HFFc6 (cell line): ENCODE data around the gene LDB3. TPM values are rescaled to one million over a fixed set of nuclear protein-coding genes. Genes with fewer than 3 reads are reported as not detected.

Source experiments
- DNase-seq: peaks from one replicate; pipeline ENCODE4 v3.0.0-alpha.2; 2018
- H3K27ac Mint-ChIP-seq: 2 replicates; pipeline ENCODE4 v1.8.0; 2020; ENCODE audit warnings: mild to moderate bottlenecking, mixed read lengths
- H3K27me3 Mint-ChIP-seq: 2 replicates; pipeline ENCODE4 v1.8.0; 2021; ENCODE audit warnings: mild to moderate bottlenecking, moderate library complexity, mixed read lengths; ENCODE audit not compliant: insufficient read depth
- H3K36me3 Mint-ChIP-seq: 2 replicates; pipeline ENCODE4 v1.8.0; 2021; ENCODE audit warnings: low read depth, mixed read lengths
- H3K4me1 Mint-ChIP-seq: 2 replicates; pipeline ENCODE4 v1.8.0; 2020; ENCODE audit warnings: low read depth, mixed read lengths
- H3K4me3 Mint-ChIP-seq: 2 replicates; pipeline ENCODE4 v1.8.0; 2020; ENCODE audit warnings: mild to moderate bottlenecking, moderate library complexity, mixed read lengths
- H3K9me3 Mint-ChIP-seq: 2 replicates; pipeline ENCODE4 v1.8.0; 2020; ENCODE audit warnings: mild to moderate bottlenecking, mixed read lengths
- CTCF ChIP-seq: fragments of 200-600 bp; sonication (generic); IDR thresholded peaks from 2 replicates; pipeline ENCODE4 v1.5.0; 2021; ENCODE audit warnings: antibody characterized with exemption, mild to moderate bottlenecking
- total RNA-seq, 6 experiments: library from RNA; stranded (reverse); fragmentation: NEBNext Ultra II Directional; extraction: Animal tissue kit (Norgen Biotek cat#: 25700); gene quantifications; 2 replicates in 1 of 6; 3 replicates in 5 of 6; pipeline ENCODE4 v1.2.3, GENCODE V29; 2021

The LDB3 gene
- total RNA-seq, 6 experiments from 2014 or later, result 0.55 to 1.3 (median 0.66) TPM

- H3K4me3 Mint-ChIP-seq, result no peak overlapping the region
- H3K9me3 Mint-ChIP-seq, result no peaks in the 10 kb centered on the region
- no peak for DNase-seq
Observed at GRCh38 chr10:86699541-86699940, 31.2 kb downstream of the LDB3 start.

GRCh38 chr10:86699991-86700840, 31.9 kb downstream of the LDB3 start:
- Mint-ChIP-seq H3K4me1 (peaks cover 5% of the 10 kb centered on the region; the same call in 1 of the 2 replicates), H3K9me3 (no peaks in the 10 kb centered on the region), H3K27ac (no peak overlapping the region), H3K36me3 (no peaks in the 10 kb centered on the region), H3K27me3 (peaks cover 2% of the 10 kb centered on the region), H3K4me3 (no peak overlapping the region)
- DNase-seq, result no peak
- no peak for TF ChIP-seq CTCF

More at GRCh38 chr10:86699541-86699940, 31.2 kb downstream of the LDB3 start:
- Mint-ChIP-seq H3K36me3 (no peaks in the 10 kb centered on the region), H3K27ac (no peak overlapping the region), H3K4me1 (peaks cover 5% of the 10 kb centered on the region; the same call in 1 of the 2 replicates), H3K27me3 (peaks cover 2% of the 10 kb centered on the region)
- no peak for TF ChIP-seq CTCF

- no peaks in the 10 kb centered on the region for H3K9me3 Mint-ChIP-seq
- no peak for TF ChIP-seq CTCF
- peaks cover 5% of the 10 kb centered on the region; the same call in 1 of the 2 replicates for H3K4me1 Mint-ChIP-seq
- peaks cover 2% of the 10 kb centered on the region for H3K27me3 Mint-ChIP-seq
- H3K27ac Mint-ChIP-seq, result no peak overlapping the region
- no peak overlapping the region for H3K4me3 Mint-ChIP-seq
- H3K36me3 Mint-ChIP-seq, result no peaks in the 10 kb centered on the region
- DNase-seq, result no peak
Observed at GRCh38 chr10:86700851-86701617, 32.7 kb downstream of the LDB3 start.

DNA sequence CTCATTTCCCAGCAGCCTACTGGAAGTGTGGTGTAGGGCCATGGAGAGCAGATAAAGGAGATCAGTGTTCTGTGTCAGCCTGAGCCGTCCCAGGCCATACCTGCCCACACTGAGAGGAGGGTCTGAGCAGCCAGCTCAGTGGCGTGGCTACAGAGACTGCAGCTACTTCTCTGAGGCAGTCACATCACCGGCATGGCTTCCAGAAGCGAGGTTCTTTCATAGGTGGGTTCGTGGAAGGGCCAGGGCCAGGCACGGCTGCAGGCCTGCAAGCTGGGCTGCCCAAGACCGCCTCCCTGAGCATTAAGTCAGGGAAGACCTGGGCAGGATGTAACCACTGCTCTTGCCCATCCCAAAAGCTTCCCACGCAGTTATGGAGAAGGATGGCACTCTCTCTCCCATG, 34.9 kb downstream of the LDB3 start:
- no peak for TF ChIP-seq CTCF
- no peaks in the 10 kb centered on the region for H3K36me3 Mint-ChIP-seq
- no peaks in the 10 kb centered on the region for H3K9me3 Mint-ChIP-seq
- DNase-seq, result no peak
- H3K27ac Mint-ChIP-seq, result no peak overlapping the region
- H3K4me1 Mint-ChIP-seq, result peaks cover 5% of the 10 kb centered on the region; the same call in 1 of the 2 replicates
- no peak overlapping the region for H3K4me3 Mint-ChIP-seq
- H3K27me3 Mint-ChIP-seq, result peaks cover 2% of the 10 kb centered on the region

DNA sequence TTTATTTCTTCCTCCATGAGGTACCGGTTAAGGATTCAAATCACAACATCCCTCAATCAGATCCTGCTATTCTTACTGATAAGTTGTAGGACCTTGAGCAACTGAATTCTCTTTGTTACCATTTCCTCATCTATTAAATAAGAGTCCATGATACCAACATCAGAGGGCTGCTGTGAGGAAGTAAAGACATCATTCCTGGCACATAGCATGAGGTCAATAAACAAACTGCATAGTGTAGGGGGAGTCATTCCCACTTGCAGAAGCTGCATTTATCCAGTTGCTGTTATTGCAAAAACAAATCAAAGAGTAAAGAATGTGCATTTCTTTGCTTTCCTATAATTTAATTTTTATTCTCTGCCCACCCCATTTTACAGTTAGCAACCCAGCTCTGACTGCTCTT, 36.8 kb downstream of the LDB3 start:
- H3K36me3 Mint-ChIP-seq, result no peaks in the 10 kb centered on the region
- H3K4me1 Mint-ChIP-seq, result peaks cover 5% of the 10 kb centered on the region; the same call in 1 of the 2 replicates
- no peak for TF ChIP-seq CTCF
- no peaks in the 10 kb centered on the region; the same call in 1 of the 2 replicates for H3K27me3 Mint-ChIP-seq
- no peak overlapping the region for H3K4me3 Mint-ChIP-seq
- H3K9me3 Mint-ChIP-seq, result no peaks in the 10 kb centered on the region
- no peak overlapping the region for H3K27ac Mint-ChIP-seq
- DNase-seq, result no peak
